ENCODE measurements around the gene UBAC2. TPM values are rescaled to one million over a fixed set of nuclear protein-coding genes. Genes with fewer than 3 reads are reported as not detected.
"Not testable (repeated sequence)": the region's sequence is repeated elsewhere in the genome, so short reads cannot be mapped to it uniquely, and the experiment has no call there.

The UBAC2 gene
- total RNA-seq, 1 donor from 2014 or later: 31.3 TPM

GRCh38 chr13:99389520-99390304, 189.1 kb downstream of the UBAC2 start:
- DNase-seq (ENCODE audit: low read depth in 2 of 2): no peak

DNA sequence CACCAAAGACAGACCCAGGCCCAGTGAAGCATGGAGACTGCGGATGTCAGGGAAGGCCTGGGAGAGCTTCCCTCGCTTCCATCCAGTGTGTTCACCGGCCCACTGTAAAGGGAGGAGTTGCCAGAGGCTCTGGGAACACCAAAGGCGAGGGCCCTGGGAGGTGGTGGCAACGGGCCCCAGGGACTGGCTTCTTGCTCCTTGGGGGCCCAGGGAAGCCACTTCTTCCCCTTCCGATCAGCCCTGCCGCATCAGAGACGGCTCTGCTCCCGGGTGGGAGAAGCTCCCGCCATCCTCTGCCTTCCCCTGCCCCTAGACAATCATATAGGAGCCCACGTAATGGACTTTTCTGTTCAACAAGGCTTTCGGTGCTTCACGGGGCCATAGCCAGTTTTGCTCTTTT, 189.9 kb downstream of the UBAC2 start:
- DNase-seq (ENCODE audit: low read depth in 2 of 2): no peak

DNA sequence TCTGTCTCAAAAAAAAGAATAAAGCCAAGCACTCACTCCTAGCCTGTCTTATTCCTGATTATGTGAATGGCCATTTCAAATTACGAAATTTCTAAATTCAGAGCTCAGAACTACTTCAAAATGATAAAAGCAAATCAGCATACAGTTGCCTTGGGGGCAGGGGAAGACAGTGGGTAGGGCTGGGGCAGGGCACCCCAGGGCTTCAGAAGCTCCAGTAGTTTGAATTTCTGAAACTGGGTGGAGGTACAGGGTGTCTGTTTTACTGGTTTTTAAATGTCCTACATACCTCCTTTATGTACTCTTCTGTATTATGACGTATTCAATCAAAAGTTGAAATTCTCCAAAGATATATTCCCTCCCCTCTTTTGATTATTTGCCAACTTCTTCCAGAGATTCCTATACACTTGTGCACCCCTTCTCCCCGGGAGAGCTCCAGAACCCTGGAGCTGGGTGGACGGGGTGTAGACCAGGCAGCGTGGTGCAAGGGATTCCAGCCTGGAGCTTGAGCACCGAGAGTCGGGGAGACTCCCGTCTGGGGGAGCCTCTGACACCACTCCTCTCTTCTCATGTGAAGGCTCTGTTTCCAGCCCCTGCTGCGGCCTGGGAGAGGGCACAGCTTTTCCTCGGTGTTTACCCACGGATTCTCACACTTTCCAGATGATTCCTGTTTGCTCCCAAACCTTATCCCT, 191.3 kb downstream of the UBAC2 start:
- DNase-seq (ENCODE audit: low read depth in 2 of 2): no peak

DNA sequence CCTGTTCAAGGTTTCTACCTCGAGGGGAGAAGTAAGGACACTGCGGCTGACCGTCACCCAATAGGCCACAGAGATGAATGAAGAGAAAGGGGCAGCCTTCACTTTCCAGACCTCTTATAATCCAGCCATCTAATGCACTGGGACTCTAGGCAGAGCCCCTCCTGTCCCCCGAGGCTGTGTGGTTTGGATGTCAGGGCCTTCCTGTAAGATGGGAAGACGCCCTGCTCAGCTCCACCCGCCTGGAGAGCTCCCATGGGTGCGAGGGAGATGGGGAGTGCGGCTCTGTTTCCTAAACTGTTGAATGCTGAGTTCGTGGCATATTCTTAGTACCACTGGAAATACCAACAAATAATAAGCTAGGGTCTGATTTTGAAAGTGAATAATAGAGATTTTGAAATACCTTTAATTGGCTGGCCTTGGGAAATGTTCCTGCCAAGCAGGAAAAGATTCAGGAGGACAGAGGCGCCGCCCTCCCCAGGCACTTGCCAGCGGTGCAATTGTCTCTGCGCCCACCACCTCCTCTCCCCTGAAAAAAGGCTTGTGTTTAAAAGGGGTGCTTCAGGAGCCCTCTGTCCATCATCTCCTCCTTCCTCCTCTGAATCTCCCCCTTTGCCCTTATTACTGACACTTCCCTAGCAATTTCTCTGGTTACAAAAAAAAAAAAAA, 191.9 kb downstream of the UBAC2 start:
- DNase-seq (ENCODE audit: low read depth in 2 of 2): peak in 1 of 2 donors; percentile 27

- not testable (repeated sequence) for DNase-seq (ENCODE audit: low read depth in 2 of 2)
These were observed 192.7 kb downstream of the UBAC2 start for GRCh38 chr13:99393391-99393790.

DNA sequence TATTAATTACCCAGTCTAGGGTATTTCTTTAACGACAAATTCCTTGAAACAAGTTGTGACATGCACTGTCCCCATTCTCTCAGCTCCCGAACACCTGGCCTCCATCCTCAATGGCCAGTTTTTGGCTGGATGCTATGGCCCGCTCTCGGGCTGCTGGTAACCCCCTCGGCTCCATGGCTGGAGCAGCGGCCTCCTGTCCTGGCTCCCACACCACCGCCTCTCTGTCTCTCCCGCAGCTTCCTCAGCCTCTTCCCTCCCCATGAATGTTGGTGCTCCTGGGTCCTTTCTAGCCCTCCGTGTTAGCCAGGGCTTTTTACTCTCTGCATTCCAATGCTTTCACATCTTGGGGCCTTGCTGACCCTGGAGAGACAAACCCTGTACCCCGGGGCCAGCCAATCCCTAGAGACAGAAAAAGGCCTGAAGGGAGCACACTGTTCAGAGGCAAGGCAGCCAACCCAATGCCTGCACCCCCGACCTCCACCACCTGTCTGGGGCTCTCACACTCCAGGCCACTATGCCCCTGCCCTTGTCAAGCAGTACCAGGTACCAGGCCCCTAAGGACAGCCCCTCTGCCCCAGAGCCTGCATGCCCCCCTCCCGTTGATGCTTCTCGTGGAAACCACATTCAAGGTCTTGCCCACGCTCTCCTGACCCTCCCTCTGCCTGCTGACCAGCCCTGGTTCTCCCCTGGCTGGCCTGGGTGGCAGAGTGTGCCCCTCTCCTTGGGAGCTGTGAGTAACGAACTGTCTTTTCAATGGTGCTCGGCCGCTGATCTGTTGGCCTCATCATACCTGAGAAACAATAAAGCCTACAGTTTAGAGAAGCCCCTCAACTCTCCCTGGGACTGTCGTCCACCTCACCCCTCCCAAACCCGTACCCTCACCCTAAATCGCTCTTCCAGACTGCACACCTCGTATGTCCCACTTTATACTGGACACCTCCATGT, 193.4 kb downstream of the UBAC2 start:
- no peak for DNase-seq (ENCODE audit: low read depth in 2 of 2)

DNA sequence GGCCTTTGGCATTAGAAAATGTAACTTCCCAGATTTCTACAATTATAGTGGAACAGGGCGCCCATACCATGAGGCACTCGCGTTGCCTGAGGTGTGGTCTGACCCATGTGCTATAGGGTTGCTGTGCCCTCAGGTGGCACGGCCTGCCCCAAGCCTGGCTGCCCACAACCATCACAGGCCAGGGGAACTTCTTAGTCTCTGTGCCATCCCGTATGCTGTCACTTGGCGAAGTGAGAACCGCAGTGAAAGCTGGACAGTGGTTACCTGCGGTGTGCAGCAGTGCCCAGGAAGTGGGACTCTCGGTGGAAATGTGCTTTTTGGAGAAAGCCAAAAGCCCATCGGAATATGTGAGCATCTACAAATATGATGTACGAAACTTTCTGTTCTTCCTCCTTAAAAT, 194.8 kb downstream of the UBAC2 start:
- DNase-seq (ENCODE audit: low read depth in 2 of 2): no peak

DNA sequence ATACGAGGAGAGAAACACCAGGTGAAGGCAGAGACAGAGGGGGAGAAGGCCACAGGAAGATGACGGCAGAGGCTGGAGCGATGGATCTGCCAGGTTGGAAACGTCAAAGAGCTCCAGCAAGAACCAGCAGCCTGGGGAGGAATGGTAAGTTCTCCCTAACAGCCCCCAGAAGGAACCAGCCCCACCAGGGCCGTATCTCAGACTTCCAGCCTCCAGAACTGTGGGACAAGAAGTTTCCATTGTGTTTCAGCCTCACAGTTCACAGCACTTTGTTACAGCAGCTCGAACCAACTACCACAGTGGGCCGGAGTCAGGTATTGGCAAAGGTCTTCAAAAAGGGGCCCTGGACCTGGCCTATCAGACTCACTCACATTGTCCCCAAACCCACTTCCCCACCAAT, 195.8 kb downstream of the UBAC2 start:
- no peak for DNase-seq (ENCODE audit: low read depth in 2 of 2)

DNA sequence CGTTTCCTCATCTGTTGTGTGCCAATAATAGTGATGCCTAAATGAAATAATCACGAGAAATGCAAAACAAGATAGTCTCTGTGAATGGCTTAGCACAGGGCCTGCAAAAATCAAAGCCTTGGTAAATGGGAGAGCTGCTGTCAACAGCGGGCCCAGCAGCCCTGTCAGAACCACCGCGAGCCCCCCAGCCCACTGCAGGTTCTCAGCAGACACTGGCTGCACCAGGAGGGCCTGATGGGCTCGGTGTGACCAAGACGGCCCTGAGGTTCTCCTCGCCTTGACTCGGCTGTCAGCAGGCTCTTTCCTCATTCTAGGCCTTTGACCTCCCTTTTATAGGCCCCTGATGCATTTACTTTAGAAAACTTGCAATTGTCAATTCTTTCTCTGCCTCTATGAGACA, 197.4 kb downstream of the UBAC2 start:
- no peak for DNase-seq (ENCODE audit: low read depth in 2 of 2)

DNA sequence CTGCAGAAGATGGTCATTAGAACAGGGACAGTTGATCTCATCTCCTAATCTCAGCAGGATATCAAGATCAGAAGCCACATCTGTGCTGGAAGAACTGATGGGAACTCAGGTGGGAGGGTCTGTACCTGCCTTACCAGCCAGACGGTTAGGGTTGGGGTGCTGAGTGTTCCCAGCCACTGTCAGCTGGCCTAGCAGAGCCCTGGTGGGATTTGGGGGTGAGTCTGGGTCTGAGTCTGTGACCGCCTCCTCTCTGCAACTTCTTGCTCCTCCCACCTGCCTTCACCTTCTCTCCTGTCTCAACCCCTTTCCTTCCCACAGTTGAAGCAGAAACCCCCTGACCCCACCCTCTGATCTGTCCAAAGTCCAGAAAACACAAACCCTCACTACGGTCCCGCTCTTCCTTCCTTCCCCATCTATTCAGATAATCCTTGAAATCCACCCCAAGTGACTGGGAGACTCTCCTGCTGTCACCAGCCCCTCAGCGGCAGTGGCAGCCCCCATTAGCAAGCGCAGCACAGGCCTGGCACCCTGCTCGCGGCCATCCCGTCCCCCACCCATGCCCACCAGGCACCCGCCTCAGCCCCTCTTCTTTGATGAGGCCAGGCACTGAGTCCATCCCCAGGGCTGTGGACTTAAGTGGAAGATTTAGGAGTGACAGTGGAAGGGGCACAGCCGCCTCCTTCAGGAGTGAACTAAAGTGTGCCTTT, 198.4 kb downstream of the UBAC2 start:
- DNase-seq (ENCODE audit: low read depth in 2 of 2): no peak

DNA sequence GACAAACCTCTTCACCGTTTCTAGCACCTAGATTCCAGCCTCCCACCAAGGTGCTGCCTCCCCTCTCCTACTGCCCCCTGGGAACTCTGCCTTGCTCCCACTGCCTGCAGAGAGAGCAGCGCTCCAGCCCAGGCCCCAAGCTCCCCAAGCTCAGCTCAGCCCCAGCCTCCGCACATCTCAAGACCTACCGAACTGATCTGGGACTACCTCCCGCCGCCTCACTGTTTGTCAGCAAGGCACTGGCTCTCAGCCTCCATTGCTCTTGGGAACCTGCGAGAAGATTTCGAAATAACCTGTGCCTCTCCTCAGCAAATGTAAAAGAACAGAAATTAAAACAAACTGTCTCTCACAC, 198.9 kb downstream of the UBAC2 start:
- DNase-seq (ENCODE audit: low read depth in 2 of 2): no peak

GRCh38 chr13:99403458-99403971, 202.9 kb downstream of the UBAC2 start:
- no peak for DNase-seq (ENCODE audit: low read depth in 2 of 2)

GRCh38 chr13:99404005-99404755, 203.5 kb downstream of the UBAC2 start:
- peak in 1 of 2 donors; percentile 12 for DNase-seq (ENCODE audit: low read depth in 2 of 2)

DNA sequence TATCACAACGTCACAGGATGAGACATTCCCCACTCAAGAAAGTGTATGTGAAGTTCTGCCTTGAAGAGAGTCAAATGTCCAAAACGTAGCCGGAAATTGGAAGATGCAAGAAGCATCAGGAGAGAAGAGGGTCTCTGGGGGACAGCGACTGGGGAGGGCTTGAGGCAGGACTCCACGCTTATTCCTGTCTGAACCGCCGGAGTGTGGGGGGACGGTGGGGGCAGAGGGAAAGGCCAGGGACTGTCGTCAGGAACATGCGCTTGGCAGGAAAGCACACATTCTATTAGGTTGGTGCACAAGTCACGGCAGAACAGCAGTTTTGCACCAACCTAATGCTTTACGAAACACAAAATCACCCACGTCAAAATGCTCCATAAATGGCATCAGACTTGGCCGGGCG, 205.3 kb downstream of the UBAC2 start:
- DNase-seq (ENCODE audit: low read depth in 2 of 2): no peak

- peak in 1 of 2 donors; percentile 52 for DNase-seq (ENCODE audit: low read depth in 2 of 2)
These were observed 206.1 kb downstream of the UBAC2 start for GRCh38 chr13:99406799-99407201.

DNA sequence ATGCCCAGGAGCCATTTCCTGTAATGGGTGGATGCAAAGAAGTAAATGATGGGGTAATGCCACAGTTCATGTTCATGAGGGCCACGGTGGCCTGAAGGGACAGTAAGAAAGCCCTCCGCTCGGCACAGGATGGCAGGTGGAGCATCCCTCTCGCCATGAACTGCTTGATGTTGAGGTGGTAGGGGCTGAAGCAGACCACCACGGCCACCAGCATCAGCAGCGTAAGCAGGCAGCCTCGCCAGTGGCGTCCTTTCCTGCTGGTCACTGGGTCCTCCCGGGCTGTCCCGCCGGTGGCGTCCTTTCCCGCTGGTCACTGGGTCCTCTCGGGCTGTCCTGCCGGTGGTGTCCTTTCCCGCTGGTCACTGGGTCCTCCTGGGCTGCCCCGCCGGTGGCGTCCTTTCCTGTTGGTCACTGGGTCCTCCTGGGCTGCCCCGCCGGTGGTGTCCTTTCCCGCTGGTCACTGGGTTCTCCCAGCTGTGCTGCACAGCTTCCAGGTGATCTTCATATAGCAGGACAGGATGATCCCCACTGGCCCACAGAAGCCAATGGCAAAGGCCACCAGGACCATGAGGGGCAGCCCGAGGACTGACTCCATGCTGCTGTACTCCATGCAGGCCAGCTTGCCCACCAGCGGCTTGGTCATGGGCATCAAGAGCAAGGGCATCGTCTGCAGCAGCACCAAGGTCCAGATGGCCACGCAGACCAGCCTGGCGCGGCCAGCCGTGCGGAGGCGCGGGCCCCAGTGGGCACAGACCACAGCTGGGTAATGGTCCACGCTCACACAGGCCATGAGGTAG, 207.4 kb downstream of the UBAC2 start:
- DNase-seq (ENCODE audit: low read depth in 2 of 2): no peak

DNA sequence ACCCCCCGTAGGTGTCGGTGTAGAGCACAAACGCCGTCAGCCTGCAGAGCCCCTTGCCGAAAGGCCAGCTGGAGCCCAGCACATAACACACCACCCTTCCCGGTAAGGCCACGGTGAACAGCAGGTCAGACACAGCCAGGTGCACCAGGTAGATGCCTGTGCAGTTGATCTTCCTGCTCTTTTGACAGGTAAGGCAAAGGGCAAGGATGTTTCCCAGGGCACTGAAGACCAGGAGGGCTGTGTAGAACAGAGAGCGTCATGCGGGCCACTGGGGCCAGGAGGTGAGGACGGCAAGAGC, 208.0 kb downstream of the UBAC2 start:
- DNase-seq (ENCODE audit: low read depth in 2 of 2): no peak

GRCh38 chr13:99409461-99410083, 208.9 kb downstream of the UBAC2 start:
- not testable (repeated sequence) for DNase-seq (ENCODE audit: low read depth in 2 of 2)

All from lung microvascular endothelial cell (primary cell).